HepG2 (cell line): ENCODE results near the gene CCDC142. TPM values are rescaled to one million over a fixed set of nuclear protein-coding genes. Genes with fewer than 3 reads are reported as not detected.

ENCODE experiments used
- ASH2L ChIP-seq: fragments of 300-600, 200-600 bp; sonication (generic); IDR thresholded peaks from 2 replicates; pipeline ENCODE4 v1.7.0; 2017; ENCODE audit warnings: low read depth, mild to moderate bottlenecking, moderate library complexity, mixed read lengths, low read length; ENCODE audit not compliant: insufficient read length
- ATAD3A ChIP-seq: sonication (generic); formaldehyde crosslinking; IDR thresholded peaks from 2 replicates; pipeline ENCODE4 v1.4.0; 2020; ENCODE audit warnings: missing genetic modification reagents
- BCL3 ChIP-seq: sonication (generic); formaldehyde crosslinking; IDR thresholded peaks from 2 replicates; pipeline ENCODE4 v1.5.1; 2020; ENCODE audit warnings: mild to moderate bottlenecking, missing genetic modification reagents, moderate library complexity
- CCDC6 ChIP-seq: sonication (generic); formaldehyde crosslinking; IDR thresholded peaks from 2 replicates; pipeline ENCODE4 v1.8.1; 2022; ENCODE audit warnings: mild to moderate bottlenecking, missing genetic modification reagents, moderate library complexity
- CREBL2 ChIP-seq: sonication (generic); formaldehyde crosslinking; IDR thresholded peaks from 2 replicates; pipeline ENCODE4 v1.8.1; 2023; ENCODE audit warnings: missing genetic modification reagents, mild to moderate bottlenecking, borderline replicate concordance
- EED ChIP-seq: sonication (generic); formaldehyde crosslinking; IDR thresholded peaks from 2 replicates; pipeline ENCODE4 v1.5.0; 2020; ENCODE audit warnings: mild to moderate bottlenecking, missing genetic modification reagents
- ELF3 ChIP-seq: IDR thresholded peaks from 2 replicates; pipeline ENCODE4 v1.6.1; 2016; ENCODE audit warnings: missing genetic modification reagents, missing compliant biosample characterization
- HNF4G ChIP-seq, 2 experiments: sonication (generic) in 1 of 2; formaldehyde crosslinking in 1 of 2; IDR thresholded peaks; 2 replicates each; pipeline versions ENCODE4 v1.4.0 to v1.6.1; 2011 to 2020; ENCODE audit warnings: borderline replicate concordance in 2 of 2, low read depth in 2 of 2, mild to moderate bottlenecking in 2 of 2, low read length in 1 of 2, missing genetic modification reagents in 1 of 2, moderate library complexity in 1 of 2
- ISL2 ChIP-seq: sonication (generic); formaldehyde crosslinking; IDR thresholded peaks from 2 replicates; pipeline ENCODE4 v1.5.0; 2020; ENCODE audit warnings: missing genetic modification reagents
- KAT7 ChIP-seq: IDR thresholded peaks from 2 replicates; pipeline ENCODE4 v1.6.1; 2018; ENCODE audit warnings: borderline replicate concordance, missing compliant biosample characterization
- KDM2A ChIP-seq: sonication (generic); formaldehyde crosslinking; IDR thresholded peaks from 2 replicates; pipeline ENCODE4 v1.4.0; 2020; ENCODE audit warnings: low read depth, missing genetic modification reagents, borderline replicate concordance
- NBN ChIP-seq: fragments of 450-650 bp; conservative IDR thresholded peaks from 2 replicates; pipeline ENCODE4 v1.6.1; 2017
- NFE2L2 ChIP-seq: fragments of 150-350 bp; IDR thresholded peaks from 2 replicates; pipeline ENCODE4 v1.6.1; 2014; ENCODE audit warnings: low read length
- RFXANK ChIP-seq: IDR thresholded peaks from 2 replicates; pipeline ENCODE4 v1.6.1; 2016
- RXRA ChIP-seq: sonication (generic); formaldehyde crosslinking; IDR thresholded peaks from 2 replicates; pipeline ENCODE4 v1.5.1; 2020; ENCODE audit warnings: missing genetic modification reagents
- SAP130 ChIP-seq: IDR thresholded peaks from 2 replicates; pipeline ENCODE4 v1.6.1; 2016; ENCODE audit warnings: low read depth
- SMARCC2 ChIP-seq: fragments of 450-650 bp; IDR thresholded peaks from 2 replicates; pipeline ENCODE4 v1.6.1; 2017; ENCODE audit warnings: antibody characterized with exemption, mild to moderate bottlenecking
- SUZ12 ChIP-seq: fragments of 150-350 bp; IDR thresholded peaks from 2 replicates; pipeline ENCODE4 v1.6.1; 2014; ENCODE audit warnings: low read depth, low read length
- THAP7 ChIP-seq: sonication (generic); formaldehyde crosslinking; IDR thresholded peaks from 2 replicates; pipeline ENCODE4 v1.8.1; 2023; ENCODE audit warnings: mild to moderate bottlenecking, missing genetic modification reagents
- TSC22D2 ChIP-seq: sonication (generic); formaldehyde crosslinking; IDR thresholded peaks from 2 replicates; pipeline ENCODE4 v1.5.1; 2020; ENCODE audit warnings: missing genetic modification reagents, mild to moderate bottlenecking, borderline replicate concordance
- ZNF264 ChIP-seq: sonication (generic); formaldehyde crosslinking; IDR thresholded peaks from 2 replicates; pipeline ENCODE4 v1.4.0; 2020; ENCODE audit warnings: missing genetic modification reagents
- ZNF280B ChIP-seq: sonication (generic); formaldehyde crosslinking; IDR thresholded peaks from 2 replicates; pipeline ENCODE4 v1.5.0; 2020; ENCODE audit warnings: missing genetic modification reagents, mild to moderate bottlenecking, borderline replicate concordance
- ZNF34 ChIP-seq: sonication (generic); formaldehyde crosslinking; IDR thresholded peaks from 2 replicates; pipeline ENCODE4 v1.4.0; 2020; ENCODE audit warnings: mild to moderate bottlenecking, missing genetic modification reagents, borderline replicate concordance
- ZNF501 ChIP-seq: sonication (generic); formaldehyde crosslinking; IDR thresholded peaks from 2 replicates; pipeline ENCODE4 v1.5.1; 2020; ENCODE audit warnings: mild to moderate bottlenecking, moderate library complexity, missing genetic modification reagents
- ZNF510 ChIP-seq: sonication (generic); formaldehyde crosslinking; IDR thresholded peaks from 2 replicates; pipeline ENCODE4 v1.4.0; 2020; ENCODE audit warnings: low read depth, mild to moderate bottlenecking, missing genetic modification reagents
- ZNF562 ChIP-seq: sonication (generic); formaldehyde crosslinking; IDR thresholded peaks from 2 replicates; pipeline ENCODE4 v1.8.0; 2022; ENCODE audit warnings: missing genetic modification reagents, borderline replicate concordance
- ZNF576 ChIP-seq: sonication (generic); formaldehyde crosslinking; IDR thresholded peaks from 2 replicates; pipeline ENCODE4 v1.4.0; 2020; ENCODE audit warnings: mild to moderate bottlenecking, missing genetic modification reagents
- polyA plus RNA-seq, 8 experiments: library from polyadenylated mRNA; depleted of rRNA in 3 of 8; stranded (reverse) in 7 of 8; unstranded in 1 of 8; fragments of >200 nt; fragmentation: Illumina TruSeq in 4 of 8; extraction: Trizol in 4 of 8; gene quantifications; 2 replicates each; pipeline versions ENCODE4 v1.2.1 to v1.2.3, GENCODE V29; 2011 to 2016; ENCODE audit warnings: low read depth in 4 of 8, missing spikeins in 1 of 8, mixed read lengths in 1 of 8; ENCODE audit not compliant: insufficient read depth in 1 of 8
- total RNA-seq, 5 experiments: library from RNA; depleted of rRNA; stranded (reverse); fragments of >200 nt; fragmentation: Illumina TruSeq; extraction: Trizol; gene quantifications; 2 replicates each; pipeline ENCODE4 v1.2.3, GENCODE V29; 2016; ENCODE audit warnings: low read depth in 1 of 5

CCDC142 gene
- total and polyA plus RNA-seq, 2 of the 13 experiments (the other 11 are each of a cell fraction or from before 2014, with no cell fraction given), result 14.7 to 30.4 TPM

- peak; percentile 81; the same call in 1 of the 2 replicates for TF ChIP-seq ZNF264
- peak; percentile 97 for TF ChIP-seq ZNF280B (CRISPR knock-in tag)
- TF ChIP-seq SAP130 (CRISPR knock-in tag), result peak; percentile 98
- TF ChIP-seq ZNF34 (CRISPR knock-in tag), result peak; percentile 88
- TF ChIP-seq NFE2L2, result no peak
- no peak for TF ChIP-seq HNF4G (IDR thresholded peaks at IDR 0.05; ENCODE audit: borderline replicate concordance, low read depth, low read length)
- TF ChIP-seq HNF4G (CRISPR knock-in tag; IDR thresholded peaks at IDR 0.05; ENCODE audit: borderline replicate concordance, low read depth), result peak; percentile 92
- 0 out of 2 replicates have a peak, but pooled peaks have one; percentile 61 for TF ChIP-seq RFXANK
- peak; percentile 95 for TF ChIP-seq EED (CRISPR knock-in tag)
- TF ChIP-seq ZNF510 (CRISPR knock-in tag), result peak; percentile 89
- TF ChIP-seq CREBL2, result peak; percentile 91; the same call in 1 of the 2 replicates
- TF ChIP-seq THAP7 (CRISPR knock-in tag), result peak; percentile 98
- peak; percentile 99 for TF ChIP-seq ASH2L
- TF ChIP-seq SUZ12, result no peak
- TF ChIP-seq ZNF562 (CRISPR knock-in tag), result no peak
- peak; percentile 90 for TF ChIP-seq ISL2 (CRISPR knock-in tag)
- peak; percentile 95; the same call in 1 of the 2 replicates for TF ChIP-seq BCL3
- TF ChIP-seq CCDC6 (CRISPR knock-in tag), result peak; percentile 90
- TF ChIP-seq SMARCC2, result no peak
- peak; percentile 85 for TF ChIP-seq ELF3 (CRISPR knock-in tag)
- TF ChIP-seq ZNF576 (CRISPR knock-in tag), result no peak; the same call in 1 of the 2 replicates
- no peak for TF ChIP-seq ATAD3A (CRISPR knock-in tag)
- TF ChIP-seq RXRA (CRISPR knock-in tag), result peak; percentile 90
- peak; percentile 100 for TF ChIP-seq KDM2A (CRISPR knock-in tag)
- TF ChIP-seq KAT7 (CRISPR knock-in tag), result peak; percentile 90
- peak; percentile 94; the same call in 1 of the 2 replicates for TF ChIP-seq TSC22D2 (CRISPR knock-in tag)
- TF ChIP-seq NBN, result no peak
- peak; percentile 100 for TF ChIP-seq ZNF501 (CRISPR knock-in tag)
These were observed 10.5 kb downstream of the CCDC142 start, which contains the start of gene MRPL53 (continued) for GRCh38 chr2:74472086-74472944.
